Measurements from ENCODE around the gene XRN2.

XRN2 gene

DNA sequence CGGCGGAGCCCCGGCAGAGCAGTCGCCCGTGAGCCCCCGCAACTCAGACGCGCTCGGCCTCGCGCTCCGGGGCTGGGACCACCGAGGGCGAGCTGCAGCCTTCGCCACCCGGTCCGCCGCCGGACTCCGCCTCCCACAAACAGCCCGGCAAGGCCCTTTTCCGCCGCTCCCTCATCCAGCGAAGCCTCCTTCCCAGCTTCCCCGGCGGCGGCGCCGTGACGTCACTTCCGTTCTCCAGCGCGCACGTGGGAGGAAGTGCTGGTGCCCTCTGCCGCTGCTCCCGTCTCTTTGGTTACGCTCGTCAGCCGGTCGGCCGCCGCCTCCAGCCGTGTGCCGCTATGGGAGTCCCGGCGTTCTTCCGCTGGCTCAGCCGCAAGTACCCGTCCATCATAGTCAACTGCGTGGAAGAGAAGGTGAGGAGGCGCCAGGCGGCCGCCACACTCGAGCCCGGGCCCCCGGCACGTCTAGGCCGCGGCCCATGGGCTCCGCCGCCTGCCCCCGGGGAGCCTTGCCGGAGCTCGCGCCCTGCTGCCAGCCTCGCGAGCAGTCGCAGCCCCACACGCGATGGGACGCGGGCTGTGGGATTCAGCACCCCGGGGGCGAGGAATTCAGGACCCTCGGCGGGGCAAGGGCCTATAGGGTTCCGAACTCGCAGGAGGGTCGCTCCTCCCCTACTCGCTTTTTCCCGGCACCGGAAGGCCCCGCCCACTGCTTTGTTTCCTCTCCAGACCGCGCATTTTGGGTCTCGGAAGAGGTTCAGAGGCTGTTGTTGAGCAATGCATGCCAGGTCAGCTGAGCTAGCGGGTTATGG lies at the start of gene XRN2:
Gene XRN2, plus strand, starts transcription at position 271 of the 811 bp plus-strand sequence. Its CDS starts 68 bp downstream, at position 339.
- DNase-seq (ENCODE audit: low read depth): peak; percentile 86

DNA sequence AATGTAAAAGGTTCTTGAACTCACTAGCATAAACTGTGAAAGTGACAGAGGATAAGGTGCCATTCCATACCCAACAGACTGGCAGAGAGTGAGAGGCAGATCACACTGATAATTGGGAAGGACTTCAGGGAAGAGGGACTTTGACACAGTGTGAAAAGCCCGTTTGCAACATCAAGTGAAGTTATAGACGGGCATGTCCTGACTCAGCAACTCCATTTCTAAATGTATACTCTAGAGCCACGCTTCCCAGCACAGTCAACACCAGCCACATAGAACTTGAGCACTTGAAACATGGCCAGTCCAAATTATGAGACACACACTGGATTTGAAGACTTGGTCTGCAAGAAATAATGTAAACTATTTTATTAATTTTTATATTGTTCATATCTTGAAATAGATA lies 45.9 kb upstream of the XRN2 start:
- no peak for DNase-seq (ENCODE audit: low read depth)

GRCh38 chr20:21258411-21258810 lies 44.7 kb upstream of the XRN2 start:
- no peak for DNase-seq (ENCODE audit: low read depth)

GRCh38 chr20:21259346-21259745 lies 43.8 kb upstream of the XRN2 start:
- no peak for DNase-seq (ENCODE audit: low read depth)

- DNase-seq (ENCODE audit: low read depth): no peak
Observed at GRCh38 chr20:21262812-21263211, 40.3 kb upstream of the XRN2 start.

DNA sequence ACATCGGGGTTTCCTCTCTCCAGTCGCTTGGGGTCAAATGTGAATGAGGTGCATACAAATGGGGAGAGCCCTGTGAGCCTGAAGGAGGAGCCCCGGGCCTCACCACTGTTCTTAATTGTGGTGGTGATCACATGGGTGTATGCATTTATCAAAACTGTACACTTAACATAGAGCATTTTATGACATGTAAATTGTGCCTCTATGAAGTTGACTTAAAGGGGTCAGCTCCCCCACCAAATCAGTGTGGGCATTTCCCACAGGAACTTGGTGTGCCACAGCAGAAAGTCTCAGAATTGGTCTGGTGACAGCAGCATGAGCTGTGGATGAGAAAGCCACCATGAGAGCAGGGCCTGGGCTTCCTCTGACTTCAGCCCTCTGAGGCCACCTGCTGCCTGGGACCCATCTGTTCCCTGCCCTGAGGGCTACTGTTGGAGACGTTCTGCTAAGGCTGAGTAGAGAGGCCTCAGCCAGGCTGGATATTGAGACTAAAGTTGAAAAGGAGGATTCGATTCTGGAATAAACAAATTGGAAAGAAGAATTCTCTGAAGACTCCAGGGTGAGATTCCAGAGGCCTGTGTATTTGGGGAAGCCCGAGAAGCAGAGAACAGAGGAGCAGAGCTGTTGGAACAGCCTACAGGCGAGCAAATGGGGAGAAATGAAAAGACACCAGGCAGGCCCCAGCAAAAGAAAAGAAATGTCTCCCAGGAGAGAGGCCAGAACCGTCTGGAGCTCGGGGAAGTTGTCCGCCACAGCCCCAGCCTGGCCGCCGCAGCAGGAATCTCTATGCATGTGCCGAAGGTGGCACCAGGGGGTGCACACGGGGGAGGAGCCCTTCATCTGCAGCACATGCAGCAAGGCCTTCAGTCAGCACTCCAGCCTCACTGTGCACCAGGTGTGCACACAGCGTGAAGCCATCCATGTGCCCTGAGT lies 37.6 kb upstream of the XRN2 start:
- DNase-seq (ENCODE audit: low read depth): no peak

DNA sequence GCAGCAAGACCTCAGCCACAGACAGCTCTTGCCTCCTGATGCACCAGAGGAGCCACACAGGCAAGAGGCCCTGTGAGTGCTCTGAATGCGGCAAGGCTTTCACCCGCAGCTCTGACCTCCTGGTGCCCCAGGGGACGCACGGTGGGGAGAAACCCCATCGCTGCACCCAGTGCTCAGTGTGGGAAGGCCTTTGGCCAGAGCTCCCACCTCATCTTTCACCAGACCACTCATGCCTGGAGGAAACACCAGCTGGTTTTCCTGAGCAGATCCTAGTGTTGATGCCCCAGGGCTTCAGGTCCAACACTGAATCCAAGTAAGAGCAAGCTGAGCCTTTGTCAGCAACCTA lies 37.0 kb upstream of the XRN2 start:
- DNase-seq (ENCODE audit: low read depth): no peak

GRCh38 chr20:21269772-21270171 lies 33.4 kb upstream of the XRN2 start:
- no peak for DNase-seq (ENCODE audit: low read depth)

DNA sequence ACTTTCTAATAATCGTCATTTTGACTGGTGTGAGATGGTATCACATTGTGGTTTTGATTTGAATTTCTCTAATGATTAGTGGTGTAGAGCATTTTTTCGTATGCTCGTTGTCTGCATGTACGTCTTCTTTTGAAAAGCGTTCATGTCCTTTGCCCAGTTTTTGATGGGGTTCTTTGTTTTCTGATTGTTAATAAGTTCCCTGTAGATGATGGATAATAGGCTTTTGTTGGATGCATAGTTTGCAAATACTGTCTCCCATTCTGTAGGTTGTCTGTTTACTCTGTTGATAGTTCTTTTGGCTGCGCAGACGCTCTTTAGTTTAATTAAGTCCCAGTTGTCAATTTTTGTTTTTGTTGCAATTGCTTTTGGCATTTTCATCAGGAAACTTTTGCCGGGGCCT lies 32.3 kb upstream of the XRN2 start:
- no peak for DNase-seq (ENCODE audit: low read depth)

- DNase-seq (ENCODE audit: low read depth): no peak
Observed at GRCh38 chr20:21272279-21272678, 30.9 kb upstream of the XRN2 start.

DNA sequence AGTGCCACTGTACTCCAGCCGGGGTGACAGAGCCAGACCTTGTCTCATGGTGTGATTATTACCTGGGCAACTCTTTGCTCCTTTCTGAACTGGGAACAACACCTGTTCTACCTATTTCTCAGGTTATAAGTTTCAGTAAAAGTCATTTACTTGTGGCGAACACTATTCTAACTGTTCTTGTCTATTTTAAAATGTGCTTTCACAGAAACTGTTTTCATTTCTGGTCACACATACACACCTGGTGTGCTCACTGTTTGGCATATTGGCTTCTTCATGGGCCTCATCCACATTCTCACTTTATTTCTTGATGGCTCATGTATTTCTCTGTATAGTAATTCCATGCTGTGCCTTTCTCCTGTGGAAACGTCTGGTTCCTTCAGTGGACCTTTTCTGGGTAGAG lies 30.5 kb upstream of the XRN2 start:
- DNase-seq (ENCODE audit: low read depth): no peak

- DNase-seq (ENCODE audit: low read depth): no peak
Observed at GRCh38 chr20:21273755-21274386, 29.3 kb upstream of the XRN2 start.

- DNase-seq (ENCODE audit: low read depth): no peak
Observed at GRCh38 chr20:21278829-21279228, 24.3 kb upstream of the XRN2 start.

DNA sequence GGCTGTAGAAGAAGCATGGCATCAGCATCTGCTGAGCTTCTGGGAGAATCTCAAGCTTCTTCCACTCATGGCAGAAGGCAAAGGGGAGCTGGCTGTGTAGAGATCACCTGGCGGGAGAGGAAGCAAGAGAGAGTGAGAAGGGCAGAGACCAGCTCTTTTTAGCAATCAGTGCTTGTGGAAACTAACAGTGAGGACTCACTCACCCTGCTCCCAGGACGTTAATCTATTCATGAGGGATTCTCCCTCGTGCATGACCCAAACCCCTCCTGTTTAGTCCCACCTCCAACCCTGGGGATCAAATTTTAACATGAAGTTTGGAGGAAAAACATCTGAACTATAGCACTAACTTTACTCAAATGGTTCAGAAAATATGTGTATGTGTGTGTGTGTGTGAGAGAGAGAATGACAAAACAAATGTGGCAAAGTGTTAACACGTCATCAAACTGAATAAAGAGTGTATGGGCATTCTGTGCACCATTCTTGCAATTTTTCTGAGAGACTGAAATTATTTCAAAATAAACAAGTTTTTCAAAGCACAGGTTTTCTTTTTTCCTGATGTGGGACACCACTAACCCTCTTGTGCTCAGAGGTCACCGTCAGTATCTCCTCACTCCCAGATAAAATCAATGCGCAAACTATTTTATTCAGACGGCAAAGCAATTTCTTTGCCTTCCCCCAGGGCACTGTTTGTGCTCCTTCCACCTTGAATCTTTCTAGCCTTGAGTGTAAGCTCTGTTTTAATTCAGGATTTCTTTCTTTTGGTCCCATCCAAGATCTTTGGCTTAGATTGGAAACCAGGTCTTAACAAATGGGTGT lies 23.2 kb upstream of the XRN2 start:
- DNase-seq (ENCODE audit: low read depth): no peak

DNA sequence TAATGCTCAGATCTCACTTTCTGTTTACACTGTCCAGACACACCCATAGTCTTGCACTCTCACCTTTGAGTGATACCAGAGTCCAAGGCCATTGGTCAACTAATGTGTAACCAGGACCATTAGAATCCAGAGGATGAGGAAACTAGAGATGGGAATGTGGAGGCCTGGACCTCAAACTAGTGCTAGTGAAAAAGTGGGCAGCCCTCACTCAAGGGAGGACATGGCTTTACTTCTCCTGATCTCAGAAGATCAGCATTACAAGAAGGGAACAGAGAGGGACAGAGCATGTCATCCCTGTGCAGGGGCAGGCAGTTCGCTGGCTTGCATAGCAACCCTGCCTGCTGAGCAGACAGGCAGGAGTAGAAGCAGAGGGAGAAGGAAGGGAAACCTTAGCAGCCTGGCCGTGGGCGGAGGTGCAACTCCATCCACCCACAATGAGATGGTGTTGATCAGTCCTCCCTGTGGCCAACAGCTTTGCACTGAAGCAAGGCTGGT lies 22.6 kb upstream of the XRN2 start:
- DNase-seq (ENCODE audit: low read depth): no peak

DNA sequence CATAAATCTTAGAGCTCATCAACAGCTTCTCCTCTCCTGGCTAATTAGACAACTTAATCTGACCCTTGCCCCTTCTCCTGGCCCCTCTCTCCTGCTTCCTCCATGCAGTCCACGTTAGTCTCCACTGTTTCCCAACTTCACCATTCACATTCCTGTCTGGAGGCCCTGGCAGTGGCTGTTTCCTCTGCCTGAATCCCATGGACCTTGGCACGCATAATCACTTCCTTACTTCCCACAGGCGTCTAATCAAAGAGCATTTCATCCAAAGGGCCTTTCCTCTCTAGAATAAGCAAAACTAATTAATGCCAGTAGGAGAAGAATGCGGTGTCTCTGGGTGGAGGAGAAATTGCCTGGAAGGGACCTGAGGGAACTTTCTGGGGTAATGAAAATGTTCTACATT lies 16.4 kb upstream of the XRN2 start:
- DNase-seq (ENCODE audit: low read depth): no peak

DNA sequence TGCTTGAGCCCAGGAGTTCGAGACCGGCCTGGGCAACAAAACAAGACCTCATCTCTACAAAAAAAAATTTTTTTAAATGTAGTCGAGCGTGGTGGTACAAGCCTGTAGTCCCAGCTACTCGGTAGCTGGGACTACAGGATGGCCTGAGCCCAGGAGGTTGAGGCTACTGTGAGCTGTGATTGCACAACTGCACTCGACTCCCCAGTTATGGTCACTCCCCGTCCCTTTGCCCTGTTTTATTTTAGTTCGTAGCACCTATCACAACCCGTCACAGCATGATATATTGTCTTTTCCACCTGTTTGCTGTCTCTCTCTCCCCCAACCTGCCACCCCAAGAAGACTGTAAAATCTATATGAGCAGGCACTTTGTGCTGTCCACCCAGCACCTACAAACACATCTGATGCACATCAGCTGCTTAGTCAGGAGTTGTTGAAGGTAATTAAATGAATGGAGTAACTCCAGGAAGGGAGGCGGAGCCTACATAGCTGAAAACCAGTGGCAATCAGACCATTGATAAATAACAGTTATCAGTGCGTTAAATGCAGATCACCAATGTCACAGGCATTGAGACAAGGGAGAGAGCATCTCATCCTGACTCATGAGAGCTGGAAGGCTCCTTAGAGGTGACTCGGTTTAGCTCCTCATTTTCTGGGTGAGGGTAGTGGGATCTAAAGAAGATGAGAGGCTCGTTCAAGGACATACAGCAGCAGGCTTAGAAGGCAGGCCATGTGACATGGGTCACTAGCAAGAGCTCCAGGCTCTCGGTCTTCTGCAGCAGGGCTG lies 14.4 kb upstream of the XRN2 start:
- no peak for DNase-seq (ENCODE audit: low read depth)

- no peak for DNase-seq (ENCODE audit: low read depth)
Observed at GRCh38 chr20:21289651-21290050, 13.5 kb upstream of the XRN2 start.

DNA sequence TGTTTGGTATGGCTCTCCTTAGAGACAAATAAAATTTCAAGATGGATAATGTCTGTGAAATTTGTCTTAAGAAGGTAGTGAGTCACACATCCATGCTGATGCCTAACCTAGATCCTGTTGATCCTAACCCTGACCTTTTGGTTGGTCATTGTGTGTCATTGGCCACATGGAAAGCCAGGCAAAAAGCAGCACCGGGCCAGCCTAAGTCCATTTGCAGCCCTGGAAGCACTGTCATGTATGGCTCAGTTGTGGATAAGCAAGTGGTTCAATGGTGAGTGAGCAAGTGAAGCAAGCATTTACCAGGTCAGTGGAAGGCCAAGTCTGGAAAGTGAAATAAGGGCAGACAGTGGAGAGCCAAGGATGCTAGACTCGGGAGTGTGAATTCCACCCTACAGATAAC lies 12.1 kb upstream of the XRN2 start:
- DNase-seq (ENCODE audit: low read depth): no peak

DNA sequence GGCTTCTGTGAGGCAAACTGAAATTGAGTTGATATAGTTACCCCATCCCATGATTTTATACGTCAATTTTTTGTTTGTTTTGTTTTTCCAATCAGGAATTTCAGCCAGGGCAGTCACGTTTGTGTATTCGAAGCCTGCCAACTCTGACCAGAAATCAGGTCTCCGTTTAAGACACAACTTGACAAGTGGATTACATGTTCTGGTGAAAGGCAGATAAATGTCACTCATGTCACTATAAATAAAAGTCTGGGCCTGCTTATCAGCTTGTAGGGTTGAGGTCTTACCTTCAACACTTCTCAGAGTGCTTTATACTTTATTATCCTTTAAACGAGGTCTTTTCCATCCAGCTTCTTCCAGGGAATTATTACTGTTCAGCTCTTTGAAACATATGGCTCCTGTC lies 8.4 kb upstream of the XRN2 start:
- DNase-seq (ENCODE audit: low read depth): no peak
